ENCODE data around the gene MAPK8IP1.

- TF ChIP-seq EZH2 (IDR thresholded peaks at IDR 0.05; ENCODE audit: borderline replicate concordance, insufficient read depth, low read depth, low read length, poor library complexity, severe bottlenecking), result no peak
- TF ChIP-seq, protein P1, sequence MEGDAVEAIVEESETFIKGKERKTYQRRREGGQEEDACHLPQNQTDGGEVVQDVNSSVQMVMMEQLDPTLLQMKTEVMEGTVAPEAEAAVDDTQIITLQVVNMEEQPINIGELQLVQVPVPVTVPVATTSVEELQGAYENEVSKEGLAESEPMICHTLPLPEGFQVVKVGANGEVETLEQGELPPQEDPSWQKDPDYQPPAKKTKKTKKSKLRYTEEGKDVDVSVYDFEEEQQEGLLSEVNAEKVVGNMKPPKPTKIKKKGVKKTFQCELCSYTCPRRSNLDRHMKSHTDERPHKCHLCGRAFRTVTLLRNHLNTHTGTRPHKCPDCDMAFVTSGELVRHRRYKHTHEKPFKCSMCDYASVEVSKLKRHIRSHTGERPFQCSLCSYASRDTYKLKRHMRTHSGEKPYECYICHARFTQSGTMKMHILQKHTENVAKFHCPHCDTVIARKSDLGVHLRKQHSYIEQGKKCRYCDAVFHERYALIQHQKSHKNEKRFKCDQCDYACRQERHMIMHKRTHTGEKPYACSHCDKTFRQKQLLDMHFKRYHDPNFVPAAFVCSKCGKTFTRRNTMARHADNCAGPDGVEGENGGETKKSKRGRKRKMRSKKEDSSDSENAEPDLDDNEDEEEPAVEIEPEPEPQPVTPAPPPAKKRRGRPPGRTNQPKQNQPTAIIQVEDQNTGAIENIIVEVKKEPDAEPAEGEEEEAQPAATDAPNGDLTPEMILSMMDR (IDR thresholded peaks at IDR 0.05), result no peak
Measured at GRCh38 chr11:45932217-45932616, 46.8 kb downstream of the MAPK8IP1 start.

Measured in B cell (primary cell).